Measurements from ENCODE around the gene PGLYRP4.
"Not testable (repeated sequence)": the region's sequence is repeated elsewhere in the genome, so short reads cannot be mapped to it uniquely, and the experiment has no call there.

PGLYRP4 gene

GRCh38 chr1:153353226-153353947 lies 4.7 kb upstream of the PGLYRP4 start:
- Histone ChIP-seq H3K36me3 (ENCODE audit: insufficient read depth, low read length) (no peaks in the 10 kb centered on the region), H3K9ac (ENCODE audit: low read length) (no peak overlapping the region), H3K4me1 (ENCODE audit: insufficient read depth, low read length) (no peaks in the 10 kb centered on the region), H3K27ac (ENCODE audit: low read depth, low read length) (no peak overlapping the region), H3K4me3 (ENCODE audit: low read depth in 1 of 2, low read length in 2 of 2) (no peak overlapping the region), H3K9me3 (ENCODE audit: low read length) (no peaks in the 10 kb centered on the region), H3K27me3 (ENCODE audit: control insufficient read depth in 1 of 2, insufficient read depth in 2 of 2, low read length in 2 of 2) (peaks cover 0 to 5% of the 10 kb centered on the region in 2 donors)

GRCh38 chr1:153352523-153352922 lies 3.9 kb upstream of the PGLYRP4 start:
- no peak overlapping the region for H3K9ac ChIP-seq (ENCODE audit: low read length)
- peaks cover 0 to 5% of the 10 kb centered on the region in 2 donors for H3K27me3 ChIP-seq (ENCODE audit: control insufficient read depth in 1 of 2, insufficient read depth in 2 of 2, low read length in 2 of 2)
- no peak overlapping the region for H3K27ac ChIP-seq (ENCODE audit: low read depth, low read length)
- H3K4me1 ChIP-seq (ENCODE audit: insufficient read depth, low read length), result no peaks in the 10 kb centered on the region
- H3K4me3 ChIP-seq (ENCODE audit: low read depth in 1 of 2, low read length in 2 of 2), result no peak overlapping the region
- H3K36me3 ChIP-seq (ENCODE audit: insufficient read depth, low read length), result no peaks in the 10 kb centered on the region
- H3K9me3 ChIP-seq (ENCODE audit: low read length), result no peaks in the 10 kb centered on the region

- Histone ChIP-seq H3K9me3 (ENCODE audit: low read length) (no peaks in the 10 kb centered on the region), H3K9ac (ENCODE audit: low read length) (no peak overlapping the region), H3K27ac (ENCODE audit: low read depth, low read length) (no peak overlapping the region), H3K4me1 (ENCODE audit: insufficient read depth, low read length) (no peaks in the 10 kb centered on the region), H3K4me3 (ENCODE audit: low read depth in 1 of 2, low read length in 2 of 2) (no peak overlapping the region), H3K36me3 (ENCODE audit: insufficient read depth, low read length) (no peaks in the 10 kb centered on the region), H3K27me3 (ENCODE audit: control insufficient read depth in 1 of 2, insufficient read depth in 2 of 2, low read length in 2 of 2) (peaks cover 6 to 11% of the 10 kb centered on the region in 2 donors)
These were observed 1.8 kb upstream of the PGLYRP4 start for GRCh38 chr1:153350321-153350957.

- Histone ChIP-seq H3K9me3 (ENCODE audit: low read length) (no peaks in the 10 kb centered on the region), H3K4me1 (ENCODE audit: insufficient read depth, low read length) (no peaks in the 10 kb centered on the region), H3K27me3 (ENCODE audit: control insufficient read depth in 1 of 2, insufficient read depth in 2 of 2, low read length in 2 of 2) (peaks cover 6 to 13% of the 10 kb centered on the region in 2 donors), H3K9ac (ENCODE audit: low read length) (no peak overlapping the region), H3K36me3 (ENCODE audit: insufficient read depth, low read length) (no peaks in the 10 kb centered on the region), H3K27ac (ENCODE audit: low read depth, low read length) (no peak overlapping the region), H3K4me3 (ENCODE audit: low read depth in 1 of 2, low read length in 2 of 2) (no peak overlapping the region)
These were observed 1.0 kb upstream of the PGLYRP4 start for GRCh38 chr1:153349363-153350320.

GRCh38 chr1:153347856-153348255 lies 785 bp downstream of the PGLYRP4 start:
- no peak overlapping the region for H3K9ac ChIP-seq (ENCODE audit: low read length)
- no peaks in the 10 kb centered on the region for H3K4me1 ChIP-seq (ENCODE audit: insufficient read depth, low read length)
- H3K27ac ChIP-seq (ENCODE audit: low read depth, low read length), result no peak overlapping the region
- H3K27me3 ChIP-seq (ENCODE audit: control insufficient read depth in 1 of 2, insufficient read depth in 2 of 2, low read length in 2 of 2), result peaks cover 6 to 13% of the 10 kb centered on the region in 2 donors
- no peak overlapping the region for H3K4me3 ChIP-seq (ENCODE audit: low read depth in 1 of 2, low read length in 2 of 2)
- H3K36me3 ChIP-seq (ENCODE audit: insufficient read depth, low read length), result no peaks in the 10 kb centered on the region
- H3K9me3 ChIP-seq (ENCODE audit: low read length), result no peaks in the 10 kb centered on the region

GRCh38 chr1:153347049-153347448 lies 1.6 kb downstream of the PGLYRP4 start:
- not testable (repeated sequence) for H3K36me3 ChIP-seq (ENCODE audit: insufficient read depth, low read length); H3K4me3 ChIP-seq (ENCODE audit: low read depth in 1 of 2, low read length in 2 of 2); H3K4me1 ChIP-seq (ENCODE audit: insufficient read depth, low read length); H3K9ac ChIP-seq (ENCODE audit: low read length); H3K9me3 ChIP-seq (ENCODE audit: low read length); H3K27ac ChIP-seq (ENCODE audit: low read depth, low read length)
- H3K27me3 ChIP-seq (ENCODE audit: control insufficient read depth in 1 of 2, insufficient read depth in 2 of 2, low read length in 2 of 2), result peaks cover 6 to 13% of the 10 kb centered on the region in 2 donors

- Histone ChIP-seq H3K4me1 (ENCODE audit: insufficient read depth, low read length) (no peaks in the 10 kb centered on the region), H3K27me3 (ENCODE audit: control insufficient read depth in 1 of 2, insufficient read depth in 2 of 2, low read length in 2 of 2) (peaks cover 6 to 8% of the 10 kb centered on the region in 2 donors), H3K9ac (ENCODE audit: low read length) (no peak overlapping the region), H3K36me3 (ENCODE audit: insufficient read depth, low read length) (no peaks in the 10 kb centered on the region), H3K4me3 (ENCODE audit: low read depth in 1 of 2, low read length in 2 of 2) (no peak overlapping the region), H3K9me3 (ENCODE audit: low read length) (no peaks in the 10 kb centered on the region), H3K27ac (ENCODE audit: low read depth, low read length) (no peak overlapping the region)
These were observed 2.4 kb downstream of the PGLYRP4 start for GRCh38 chr1:153346077-153346723.

GRCh38 chr1:153345187-153346076 lies 3.2 kb downstream of the PGLYRP4 start:
- Histone ChIP-seq H3K9ac (ENCODE audit: low read length) (no peak overlapping the region), H3K27ac (ENCODE audit: low read depth, low read length) (no peak overlapping the region), H3K27me3 (ENCODE audit: control insufficient read depth in 1 of 2, insufficient read depth in 2 of 2, low read length in 2 of 2) (peaks cover 6 to 8% of the 10 kb centered on the region in 2 donors), H3K4me1 (ENCODE audit: insufficient read depth, low read length) (no peaks in the 10 kb centered on the region), H3K9me3 (ENCODE audit: low read length) (no peaks in the 10 kb centered on the region), H3K36me3 (ENCODE audit: insufficient read depth, low read length) (no peaks in the 10 kb centered on the region), H3K4me3 (ENCODE audit: low read depth in 1 of 2, low read length in 2 of 2) (no peak overlapping the region)

GRCh38 chr1:153344718-153345025 lies 4.0 kb downstream of the PGLYRP4 start:
- Histone ChIP-seq H3K36me3 (ENCODE audit: insufficient read depth, low read length) (no peaks in the 10 kb centered on the region), H3K9ac (ENCODE audit: low read length) (no peak overlapping the region), H3K4me1 (ENCODE audit: insufficient read depth, low read length) (no peaks in the 10 kb centered on the region), H3K27ac (ENCODE audit: low read depth, low read length) (no peak overlapping the region), H3K9me3 (ENCODE audit: low read length) (no peaks in the 10 kb centered on the region), H3K27me3 (ENCODE audit: control insufficient read depth in 1 of 2, insufficient read depth in 2 of 2, low read length in 2 of 2) (peaks cover 6 to 8% of the 10 kb centered on the region in 2 donors), H3K4me3 (ENCODE audit: low read depth in 1 of 2, low read length in 2 of 2) (no peak overlapping the region)

GRCh38 chr1:153343811-153344717 lies 4.6 kb downstream of the PGLYRP4 start:
- H3K9ac ChIP-seq (ENCODE audit: low read length), result no peak overlapping the region
- no peak overlapping the region for H3K27ac ChIP-seq (ENCODE audit: low read depth, low read length)
- no peaks in the 10 kb centered on the region for H3K4me1 ChIP-seq (ENCODE audit: insufficient read depth, low read length)
- H3K27me3 ChIP-seq (ENCODE audit: control insufficient read depth in 1 of 2, insufficient read depth in 2 of 2, low read length in 2 of 2), result peaks cover 6 to 8% of the 10 kb centered on the region in 2 donors
- no peak overlapping the region for H3K4me3 ChIP-seq (ENCODE audit: low read depth in 1 of 2, low read length in 2 of 2)
- H3K36me3 ChIP-seq (ENCODE audit: insufficient read depth, low read length), result no peaks in the 10 kb centered on the region
- no peaks in the 10 kb centered on the region for H3K9me3 ChIP-seq (ENCODE audit: low read length)

Measured in muscle layer of colon (tissue), 2 donors.